Gastrocnemius medialis (tissue), 4 donors: ENCODE measurements around the gene ACSL5.

Experiments used
- CTCF ChIP-seq, 5 experiments: fragments of 450-650 bp in 3 of 5; fragments of 200-600 bp in 2 of 5; sonication (generic) in 2 of 5; IDR thresholded peaks in 4 of 5; conservative IDR thresholded peaks in 1 of 5; 1 replicate in 4 of 5; 2 replicates in 1 of 5; pipeline ENCODE4 v1.5.1; 2016 to 2019; ENCODE audit warnings: antibody characterized with exemption in 5 of 5, mild to moderate bottlenecking in 3 of 5, moderate library complexity in 3 of 5
- POLR2A ChIP-seq, 2 donors: fragments of 450-650 bp; IDR thresholded peaks; one replicate each; pipeline ENCODE4 v1.6.1; 2017; ENCODE audit warnings: antibody characterized with exemption in 2 of 2, mild to moderate bottlenecking in 2 of 2, moderate library complexity in 2 of 2

DNA sequence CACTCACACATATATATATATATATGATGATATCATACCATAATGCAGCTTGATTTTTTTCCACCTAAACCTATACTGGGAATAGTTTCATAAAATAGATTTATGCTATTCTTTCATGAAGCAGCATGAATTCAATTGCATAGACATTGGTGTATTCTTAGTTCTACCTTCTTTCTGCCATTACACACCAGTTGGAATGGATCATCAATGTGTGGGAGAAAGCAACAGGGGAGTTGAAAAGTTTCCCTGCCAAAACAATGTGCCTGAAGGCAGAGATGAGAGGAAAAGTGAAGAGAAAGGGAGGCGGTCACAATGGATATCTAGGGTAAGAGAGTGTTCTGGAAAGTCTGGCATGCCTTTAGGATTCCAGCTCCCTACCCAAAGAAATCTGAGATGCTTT lies 25.2 kb upstream of the ACSL5 start:
- no peak for TF ChIP-seq POLR2A (IDR thresholded peaks at IDR 0.05)
- TF ChIP-seq CTCF (IDR thresholded peaks at IDR 0.05 in 4 of 5, conservative IDR thresholded peaks at IDR 0.05 in 1 of 5) = no peak
